ENCODE measurements around the gene CERS2.

Gene CERS2
- 168 to 178 reads per million in 2 experiments for total RNA-seq

- peak; percentile 74 for DNase-seq (ENCODE audit: low read depth)
Observed at GRCh38 chr1:150974580-150975478, at the start of gene CERS2. CERS2 (minus strand) TSS chr1:150974835; CDS start chr1:150969090, 5,745 bp downstream.

- DNase-seq (ENCODE audit: low read depth) = no peak
Observed at GRCh38 chr1:151013518-151013917, 38.9 kb upstream of the CERS2 start.

- DNase-seq (ENCODE audit: low read depth) = no peak
Observed at GRCh38 chr1:151012684-151013471, 38.2 kb upstream of the CERS2 start.

- DNase-seq (ENCODE audit: low read depth) = no peak
Observed at GRCh38 chr1:151011154-151011850, 36.7 kb upstream of the CERS2 start.

- no peak for DNase-seq (ENCODE audit: low read depth)
Observed at GRCh38 chr1:151010346-151010726, 35.7 kb upstream of the CERS2 start.

GRCh38 chr1:151009674-151010345 lies 35.2 kb upstream of the CERS2 start:
- DNase-seq (ENCODE audit: low read depth) = no peak

GRCh38 chr1:151009206-151009587 lies 34.6 kb upstream of the CERS2 start:
- no peak for DNase-seq (ENCODE audit: low read depth)

GRCh38 chr1:151008244-151009205 lies 33.9 kb upstream of the CERS2 start, which contains the start of gene PRUNE1:
PRUNE1 (plus strand) TSS chr1:151008449; CDS start chr1:151008633, 184 bp downstream.
- DNase-seq (ENCODE audit: low read depth) = peak; percentile 95

GRCh38 chr1:151007853-151008243 lies 33.2 kb upstream of the CERS2 start:
- DNase-seq (ENCODE audit: low read depth) = no peak

GRCh38 chr1:151006327-151007052 lies 31.9 kb upstream of the CERS2 start, which contains the start of gene MINDY1:
MINDY1 (minus strand) TSS chr1:151006902; CDS start chr1:151002617, 4,285 bp downstream.
- DNase-seq (ENCODE audit: low read depth) = no peak

- DNase-seq (ENCODE audit: low read depth) = no peak
Observed at GRCh38 chr1:151005729-151006319, 31.2 kb upstream of the CERS2 start.

GRCh38 chr1:151003180-151003579 lies 28.5 kb upstream of the CERS2 start:
- DNase-seq (ENCODE audit: low read depth) = no peak

GRCh38 chr1:151002611-151003010 lies 28.0 kb upstream of the CERS2 start:
- DNase-seq (ENCODE audit: low read depth) = no peak

- DNase-seq (ENCODE audit: low read depth) = no peak
Observed at GRCh38 chr1:151002051-151002450, 27.4 kb upstream of the CERS2 start.

- no peak for DNase-seq (ENCODE audit: low read depth)
Observed at GRCh38 chr1:151001602-151002001, 27.0 kb upstream of the CERS2 start.

GRCh38 chr1:151000408-151000807 lies 25.8 kb upstream of the CERS2 start:
- DNase-seq (ENCODE audit: low read depth) = no peak

- DNase-seq (ENCODE audit: low read depth) = no peak
Observed at GRCh38 chr1:150999926-151000325, 25.3 kb upstream of the CERS2 start.

- DNase-seq (ENCODE audit: low read depth) = no peak
Observed at GRCh38 chr1:150999051-150999674, 24.5 kb upstream of the CERS2 start.

- DNase-seq (ENCODE audit: low read depth) = no peak
Observed at GRCh38 chr1:150997949-150998348, 23.3 kb upstream of the CERS2 start.

Data from T follicular helper cell (primary cell).